LNCAP (cell line): ENCODE data around the gene TANC2.

Experiments used
- CTCF ChIP-seq: fragments of 450-650 bp; IDR thresholded peaks from 2 replicates; pipeline ENCODE4 v1.5.1; 2017; ENCODE audit warnings: mild to moderate bottlenecking

The TANC2 gene

GRCh38 chr17:62965174-62965685, 805 bp upstream of the TANC2 start:
- TF ChIP-seq CTCF, result no peak

- no peak; the same call in 1 of the 2 replicates for TF ChIP-seq CTCF
These were observed 580 bp downstream of the TANC2 start for GRCh38 chr17:62966426-62967204.

GRCh38 chr17:62967205-62967529, 1.1 kb downstream of the TANC2 start:
- TF ChIP-seq CTCF, result no peak

GRCh38 chr17:62968445-62968923, 2.4 kb downstream of the TANC2 start:
- TF ChIP-seq CTCF, result peak; percentile 89

- TF ChIP-seq CTCF, result no peak
These were observed 4.6 kb downstream of the TANC2 start for GRCh38 chr17:62970610-62971009.

GRCh38 chr17:62971853-62972252, 5.8 kb downstream of the TANC2 start:
- no peak for TF ChIP-seq CTCF

- no peak for TF ChIP-seq CTCF
These were observed 8.8 kb downstream of the TANC2 start for GRCh38 chr17:62974788-62975187.

- no peak for TF ChIP-seq CTCF
These were observed 9.2 kb downstream of the TANC2 start for GRCh38 chr17:62975206-62975605.
